ENCODE measurements around the gene CYP3A4. TPM values are rescaled to one million over a fixed set of nuclear protein-coding genes. Genes with fewer than 3 reads are reported as not detected.
"Not testable (repeated sequence)": the region's sequence is repeated elsewhere in the genome, so short reads cannot be mapped to it uniquely, and the experiment has no call there.

Gene CYP3A4
- total and polyA plus RNA-seq, 7 experiments from 2014 or later: not detected

DNA sequence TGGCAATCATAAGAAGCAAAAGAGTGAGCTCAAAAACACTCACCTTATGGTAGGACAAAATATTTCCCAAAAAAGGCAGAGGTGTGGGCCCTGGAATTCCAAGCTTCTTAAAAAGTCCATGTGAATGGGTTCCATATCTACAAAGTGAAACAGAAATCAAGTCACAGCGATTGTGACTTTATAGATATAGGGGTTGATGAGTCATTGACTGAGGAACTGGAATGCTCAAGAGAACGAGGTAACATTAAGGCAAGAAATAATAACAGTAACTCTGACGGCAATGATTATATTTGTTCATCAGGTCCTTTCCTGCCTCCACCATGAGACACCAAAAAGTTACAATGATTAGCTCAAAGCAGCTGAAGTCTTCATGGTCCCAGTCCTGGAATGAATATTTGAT is 4.0 kb downstream of the CYP3A4 start:
- H3K27me3 Mint-ChIP-seq: peaks cover 7 to 32% (median 18%) of the 10 kb centered on the region in 5 donors
- intact Hi-C loops (cut with micrococcal nuclease): no loop called here

DNA sequence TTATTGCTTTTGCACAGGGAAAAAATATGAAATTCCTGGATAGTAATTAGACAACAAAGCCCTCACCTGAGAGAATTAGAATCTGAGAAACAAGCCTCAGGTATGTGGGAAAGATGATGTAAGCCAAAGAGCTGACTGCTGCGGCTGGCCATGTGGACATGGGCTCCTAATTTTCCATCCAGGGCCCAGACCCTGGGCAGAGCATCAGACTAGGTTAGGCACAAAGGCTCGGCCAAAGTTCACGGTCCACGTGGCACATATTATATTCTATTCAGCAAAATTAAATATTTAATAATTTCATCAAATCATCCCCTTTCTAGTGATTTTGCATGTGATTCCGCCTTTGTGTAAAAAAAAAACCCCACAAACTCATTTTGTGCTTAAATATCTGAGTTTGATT is 5.1 kb downstream of the CYP3A4 start:
- Histone ChIP-seq H3K27me3 (ENCODE audit: control insufficient read depth in 2 of 2, insufficient read depth in 2 of 2, low read length in 2 of 2) (no peaks in the 10 kb centered on the region), H3K4me3 (ENCODE audit: low read length) (no peak overlapping the region), H3K36me3 (ENCODE audit: control insufficient read depth in 2 of 3, insufficient read depth in 3 of 3, low read length in 3 of 3) (no peaks in the 10 kb centered on the region), H3K9me3 (ENCODE audit: control insufficient read depth in 2 of 3, low read length in 3 of 3) (no peaks in the 10 kb centered on the region), H3K4me1 (ENCODE audit: control insufficient read depth in 2 of 2, insufficient read depth in 2 of 2, low read length in 2 of 2) (no peaks in the 10 kb centered on the region), H3K27ac (ENCODE audit: low read depth, low read length) (no peak overlapping the region)
- POLR2A ChIA-PET: no interaction called here
- H3K4me3 Mint-ChIP-seq: no peak overlapping the region
- no peaks in the 10 kb centered on the region for H3K36me3 Mint-ChIP-seq
- intact Hi-C loops (cut with micrococcal nuclease): no loop called here
- no peak overlapping the region for H3K27ac Mint-ChIP-seq
- peaks cover 0 to 1% (median 0%) of the 10 kb centered on the region in 7 donors for H3K4me1 Mint-ChIP-seq
- H3K9me3 Mint-ChIP-seq: peaks cover 0 to 16% (median 5%) of the 10 kb centered on the region in 11 donors
- DNase-seq: no peak
- CTCF ChIA-PET: no interaction called here
- H3K27me3 Mint-ChIP-seq: peaks cover 11 to 35% (median 21%) of the 10 kb centered on the region in 5 donors
- ATAC-seq: no peak

More for the DNA sequence above, 4.0 kb downstream of the CYP3A4 start:
- DNase-seq: no peak
- no peak overlapping the region for H3K27ac Mint-ChIP-seq
- ATAC-seq: no peak
- H3K36me3 Mint-ChIP-seq: no peaks in the 10 kb centered on the region
- H3K4me3 Mint-ChIP-seq: no peak overlapping the region
- Histone ChIP-seq H3K9me3 (ENCODE audit: control insufficient read depth in 2 of 3, low read length in 3 of 3) (no peaks in the 10 kb centered on the region), H3K27ac (ENCODE audit: low read depth, low read length) (no peak overlapping the region), H3K4me3 (ENCODE audit: low read length) (no peak overlapping the region), H3K27me3 (ENCODE audit: control insufficient read depth in 2 of 2, insufficient read depth in 2 of 2, low read length in 2 of 2) (no peaks in the 10 kb centered on the region), H3K4me1 (ENCODE audit: control insufficient read depth in 2 of 2, insufficient read depth in 2 of 2, low read length in 2 of 2) (no peaks in the 10 kb centered on the region), H3K36me3 (ENCODE audit: control insufficient read depth in 2 of 3, insufficient read depth in 3 of 3, low read length in 3 of 3) (no peaks in the 10 kb centered on the region)
- POLR2A ChIA-PET: no interaction called here
- CTCF ChIA-PET: no interaction called here
- peaks cover 0 to 1% (median 0%) of the 10 kb centered on the region in 7 donors for H3K4me1 Mint-ChIP-seq
- peaks cover 0 to 10% (median 4%) of the 10 kb centered on the region in 11 donors for H3K9me3 Mint-ChIP-seq

DNA sequence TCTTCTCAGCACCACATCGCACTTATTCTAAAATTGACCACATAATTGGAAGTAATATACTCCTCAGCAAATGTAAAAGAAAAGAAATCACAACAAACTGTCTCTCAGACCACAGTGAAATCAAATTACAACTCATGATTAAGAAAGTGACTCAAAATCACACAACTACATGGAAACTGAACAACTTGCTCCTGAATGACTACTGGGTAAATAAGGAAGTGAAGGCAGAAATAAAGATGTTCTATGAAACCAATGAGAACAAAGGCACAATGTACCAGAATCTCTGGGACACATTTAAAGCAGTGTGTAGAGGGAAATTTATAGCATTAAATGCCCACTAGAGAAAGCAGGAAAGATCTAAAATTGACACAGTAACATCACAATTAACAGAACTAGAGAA is 10.6 kb downstream of the CYP3A4 start:
- H3K36me3 Mint-ChIP-seq: peaks cover 0 to 10% (median 0%) of the 10 kb centered on the region in 5 donors
- H3K27ac ChIP-seq (ENCODE audit: low read depth, low read length); H3K4me1 Mint-ChIP-seq; intact Hi-C loops (cut with micrococcal nuclease); H3K4me3 Mint-ChIP-seq; H3K36me3 ChIP-seq (ENCODE audit: control insufficient read depth in 2 of 3, insufficient read depth in 3 of 3, low read length in 3 of 3); DNase-seq; POLR2A ChIA-PET; ATAC-seq; CTCF ChIA-PET; H3K27me3 ChIP-seq (ENCODE audit: control insufficient read depth in 2 of 2, insufficient read depth in 2 of 2, low read length in 2 of 2); H3K27ac Mint-ChIP-seq; H3K4me1 ChIP-seq (ENCODE audit: control insufficient read depth in 2 of 2, insufficient read depth in 2 of 2, low read length in 2 of 2); H3K4me3 ChIP-seq (ENCODE audit: low read length); H3K9me3 ChIP-seq (ENCODE audit: control insufficient read depth in 2 of 3, low read length in 3 of 3): not testable (repeated sequence)
- H3K27me3 Mint-ChIP-seq: peaks cover 34 to 67% (median 45%) of the 10 kb centered on the region in 5 donors
- peaks cover 3 to 31% (median 13%) of the 10 kb centered on the region in 11 donors for H3K9me3 Mint-ChIP-seq

DNA sequence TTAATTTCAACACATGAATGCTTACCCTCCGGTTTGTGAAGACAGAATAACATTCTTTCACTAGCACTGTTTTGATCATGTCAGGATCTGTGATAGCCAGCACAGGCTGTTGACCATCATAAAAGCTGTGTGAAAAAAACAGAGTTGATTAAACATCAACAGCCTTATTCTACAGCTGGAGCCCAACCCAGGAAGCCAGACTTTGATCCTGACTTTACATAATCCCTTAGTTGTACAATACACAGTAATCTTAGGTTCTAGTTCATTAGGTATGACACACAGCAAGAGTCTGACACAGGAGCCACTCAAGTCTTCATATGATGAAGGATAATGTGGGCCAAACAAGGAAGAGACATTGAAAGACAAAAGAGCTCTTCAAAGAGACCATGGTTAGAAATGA is 11.4 kb downstream of the CYP3A4 start:
- no peak overlapping the region for H3K4me3 Mint-ChIP-seq
- no peak overlapping the region for H3K27ac Mint-ChIP-seq
- Histone ChIP-seq H3K9me3 (ENCODE audit: control insufficient read depth in 2 of 3, low read length in 3 of 3) (no peaks in the 10 kb centered on the region), H3K27me3 (ENCODE audit: control insufficient read depth in 2 of 2, insufficient read depth in 2 of 2, low read length in 2 of 2) (peaks cover 0 to 8% of the 10 kb centered on the region in 2 donors), H3K36me3 (ENCODE audit: control insufficient read depth in 2 of 3, insufficient read depth in 3 of 3, low read length in 3 of 3) (no peaks in the 10 kb centered on the region), H3K27ac (ENCODE audit: low read depth, low read length) (no peak overlapping the region), H3K4me3 (ENCODE audit: low read length) (no peak overlapping the region), H3K4me1 (ENCODE audit: control insufficient read depth in 2 of 2, insufficient read depth in 2 of 2, low read length in 2 of 2) (no peaks in the 10 kb centered on the region)
- intact Hi-C loops (cut with micrococcal nuclease): no loop called here
- CTCF ChIA-PET: no interaction called here
- DNase-seq (no peak), ATAC-seq (no peak)
- H3K4me1 Mint-ChIP-seq: peaks cover 0 to 7% (median 0%) of the 10 kb centered on the region in 7 donors
- peaks cover 34 to 67% (median 44%) of the 10 kb centered on the region in 5 donors for H3K27me3 Mint-ChIP-seq
- peaks cover 0 to 10% (median 0%) of the 10 kb centered on the region in 5 donors for H3K36me3 Mint-ChIP-seq
- POLR2A ChIA-PET: no interaction called here
- H3K9me3 Mint-ChIP-seq: peaks cover 3 to 31% (median 13%) of the 10 kb centered on the region in 11 donors

DNA sequence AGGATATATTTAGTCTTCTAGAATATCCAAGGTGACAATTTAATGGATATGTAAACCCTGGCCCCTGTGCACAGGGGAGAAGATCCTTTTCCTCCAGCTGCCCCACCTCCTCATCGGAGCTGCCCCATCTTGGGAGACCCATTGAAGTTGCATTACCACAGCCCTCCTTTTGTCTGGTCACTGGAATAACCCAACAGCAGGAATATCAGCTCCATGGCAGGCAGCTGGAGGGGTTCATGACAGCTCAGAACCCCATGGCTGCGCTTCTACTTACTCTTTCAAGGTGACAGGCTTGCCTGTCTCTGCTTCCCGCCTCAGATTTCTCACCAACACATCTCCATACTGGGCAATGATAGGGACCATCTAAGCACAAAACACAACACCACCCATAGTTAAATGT is 14.5 kb downstream of the CYP3A4 start:
- intact Hi-C loops (cut with micrococcal nuclease); ATAC-seq; H3K4me1 Mint-ChIP-seq; H3K27ac Mint-ChIP-seq; H3K4me3 ChIP-seq (ENCODE audit: low read length); H3K9me3 ChIP-seq (ENCODE audit: control insufficient read depth in 2 of 3, low read length in 3 of 3); H3K27me3 ChIP-seq (ENCODE audit: control insufficient read depth in 2 of 2, insufficient read depth in 2 of 2, low read length in 2 of 2); CTCF ChIA-PET; H3K27ac ChIP-seq (ENCODE audit: low read depth, low read length); H3K4me3 Mint-ChIP-seq; H3K4me1 ChIP-seq (ENCODE audit: control insufficient read depth in 2 of 2, insufficient read depth in 2 of 2, low read length in 2 of 2); POLR2A ChIA-PET; H3K36me3 ChIP-seq (ENCODE audit: control insufficient read depth in 2 of 3, insufficient read depth in 3 of 3, low read length in 3 of 3); DNase-seq: not testable (repeated sequence)
- Mint-ChIP-seq H3K27me3 (peaks cover 26 to 46% (median 34%) of the 10 kb centered on the region in 5 donors), H3K9me3 (peaks cover 0 to 21% (median 8%) of the 10 kb centered on the region in 11 donors), H3K36me3 (peaks cover 0 to 10% (median 0%) of the 10 kb centered on the region in 5 donors)

DNA sequence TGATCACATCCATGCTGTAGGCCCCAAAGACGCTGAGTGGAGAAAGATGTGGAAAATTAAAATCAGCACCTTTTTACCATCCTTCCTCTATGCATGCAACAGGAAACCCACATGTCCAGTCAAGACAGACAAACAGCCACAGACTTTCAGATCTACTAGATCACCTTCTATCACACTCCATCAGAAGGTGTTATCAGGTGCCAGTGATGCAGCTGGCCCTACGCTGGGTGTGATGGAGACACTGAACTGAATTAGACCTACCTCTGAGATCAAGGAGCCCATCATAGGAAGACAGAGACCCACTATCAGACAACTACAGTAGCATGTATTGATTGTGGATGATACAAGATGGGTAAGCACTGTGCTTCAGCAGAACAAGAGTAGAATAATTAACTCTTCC is 15.5 kb downstream of the CYP3A4 start:
- Histone ChIP-seq H3K36me3 (ENCODE audit: control insufficient read depth in 2 of 3, insufficient read depth in 3 of 3, low read length in 3 of 3) (no peaks in the 10 kb centered on the region), H3K27ac (ENCODE audit: low read depth, low read length) (no peak overlapping the region), H3K27me3 (ENCODE audit: control insufficient read depth in 2 of 2, insufficient read depth in 2 of 2, low read length in 2 of 2) (peaks cover 0 to 8% of the 10 kb centered on the region in 2 donors), H3K4me1 (ENCODE audit: control insufficient read depth in 2 of 2, insufficient read depth in 2 of 2, low read length in 2 of 2) (no peaks in the 10 kb centered on the region), H3K4me3 (ENCODE audit: low read length) (no peak overlapping the region), H3K9me3 (ENCODE audit: control insufficient read depth in 2 of 3, low read length in 3 of 3) (no peaks in the 10 kb centered on the region)
- ATAC-seq (no peak), DNase-seq (no peak)
- Mint-ChIP-seq H3K27me3 (peaks cover 21 to 37% (median 31%) of the 10 kb centered on the region in 5 donors), H3K9me3 (peaks cover 0 to 14% (median 6%) of the 10 kb centered on the region in 11 donors), H3K36me3 (peaks cover 0 to 7% (median 0%) of the 10 kb centered on the region in 5 donors), H3K4me3 (no peak overlapping the region), H3K4me1 (peaks cover 0 to 10% (median 0%) of the 10 kb centered on the region in 7 donors), H3K27ac (no peak overlapping the region)
- POLR2A ChIA-PET: no interaction called here
- intact Hi-C loops (cut with micrococcal nuclease): no loop called here
- CTCF ChIA-PET: no interaction called here

DNA sequence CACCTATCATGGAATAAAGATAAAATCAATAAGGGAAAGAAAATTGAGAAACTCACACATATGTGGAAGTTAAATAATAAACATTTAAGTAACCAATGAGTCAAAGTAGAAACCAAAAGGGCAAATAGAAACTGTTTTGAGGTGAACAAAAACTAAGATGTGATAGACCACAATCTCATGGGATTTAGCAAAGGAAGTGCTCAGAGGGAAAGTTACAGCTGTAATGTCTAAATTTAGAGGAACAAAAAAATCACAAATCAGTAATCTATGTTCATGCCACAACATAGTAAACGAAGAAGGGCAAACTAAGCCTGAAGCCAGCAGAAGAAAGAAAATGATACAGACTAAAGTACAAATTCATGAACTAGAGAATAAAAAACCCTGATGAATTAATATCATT is 16.3 kb downstream of the CYP3A4 start:
- Mint-ChIP-seq H3K36me3 (peaks cover 0 to 10% (median 3%) of the 10 kb centered on the region in 5 donors), H3K27me3 (peaks cover 16 to 32% (median 26%) of the 10 kb centered on the region in 5 donors), H3K27ac (no peak overlapping the region), H3K4me3 (no peak overlapping the region), H3K4me1 (peaks cover 0 to 10% (median 0%) of the 10 kb centered on the region in 7 donors), H3K9me3 (peaks cover 0 to 12% (median 6%) of the 10 kb centered on the region in 11 donors)
- no peak for DNase-seq
- Histone ChIP-seq H3K36me3 (ENCODE audit: control insufficient read depth in 2 of 3, insufficient read depth in 3 of 3, low read length in 3 of 3) (no peaks in the 10 kb centered on the region), H3K27me3 (ENCODE audit: control insufficient read depth in 2 of 2, insufficient read depth in 2 of 2, low read length in 2 of 2) (peaks cover 0 to 8% of the 10 kb centered on the region in 2 donors), H3K9me3 (ENCODE audit: control insufficient read depth in 2 of 3, low read length in 3 of 3) (no peaks in the 10 kb centered on the region), H3K4me1 (ENCODE audit: control insufficient read depth in 2 of 2, insufficient read depth in 2 of 2, low read length in 2 of 2) (no peaks in the 10 kb centered on the region), H3K4me3 (ENCODE audit: low read length) (no peak overlapping the region), H3K27ac (ENCODE audit: low read depth, low read length) (no peak overlapping the region)
- intact Hi-C loops (cut with micrococcal nuclease): no loop called here
- CTCF ChIA-PET: interaction anchor here (0.6 kb wide), 2 partner anchors 24 to 1721 kb away, joined by 3 to 6 read pairs; no protein-coding TSS in a partner anchor
- POLR2A ChIA-PET: no interaction called here
- ATAC-seq: no peak

All from naive thymus-derived CD4-positive, alpha-beta T cell (primary cell).